Mucosa of gallbladder (tissue), 1 donor: ENCODE measurements around the gene ARHGEF16. TPM values are rescaled to one million over a fixed set of nuclear protein-coding genes. Genes with fewer than 3 reads are reported as not detected.
A peak's percentile ranks its signal among the peaks of the same experiment; 100 is the strongest.

Experiments used
- DNase-seq: peaks from one replicate; pipeline ENCODE4 v3.0.0-alpha.2; 2020; ENCODE audit warnings: low spot score
- total RNA-seq: library from RNA; stranded (reverse); gene quantifications from one replicate; pipeline ENCODE4 v1.2.1, GENCODE V29; 2021
- donor health status: DM: no; HTN: no; CAD: no.

The ARHGEF16 gene
- total RNA-seq, 1 donor from 2014 or later: 81.4 TPM

DNA sequence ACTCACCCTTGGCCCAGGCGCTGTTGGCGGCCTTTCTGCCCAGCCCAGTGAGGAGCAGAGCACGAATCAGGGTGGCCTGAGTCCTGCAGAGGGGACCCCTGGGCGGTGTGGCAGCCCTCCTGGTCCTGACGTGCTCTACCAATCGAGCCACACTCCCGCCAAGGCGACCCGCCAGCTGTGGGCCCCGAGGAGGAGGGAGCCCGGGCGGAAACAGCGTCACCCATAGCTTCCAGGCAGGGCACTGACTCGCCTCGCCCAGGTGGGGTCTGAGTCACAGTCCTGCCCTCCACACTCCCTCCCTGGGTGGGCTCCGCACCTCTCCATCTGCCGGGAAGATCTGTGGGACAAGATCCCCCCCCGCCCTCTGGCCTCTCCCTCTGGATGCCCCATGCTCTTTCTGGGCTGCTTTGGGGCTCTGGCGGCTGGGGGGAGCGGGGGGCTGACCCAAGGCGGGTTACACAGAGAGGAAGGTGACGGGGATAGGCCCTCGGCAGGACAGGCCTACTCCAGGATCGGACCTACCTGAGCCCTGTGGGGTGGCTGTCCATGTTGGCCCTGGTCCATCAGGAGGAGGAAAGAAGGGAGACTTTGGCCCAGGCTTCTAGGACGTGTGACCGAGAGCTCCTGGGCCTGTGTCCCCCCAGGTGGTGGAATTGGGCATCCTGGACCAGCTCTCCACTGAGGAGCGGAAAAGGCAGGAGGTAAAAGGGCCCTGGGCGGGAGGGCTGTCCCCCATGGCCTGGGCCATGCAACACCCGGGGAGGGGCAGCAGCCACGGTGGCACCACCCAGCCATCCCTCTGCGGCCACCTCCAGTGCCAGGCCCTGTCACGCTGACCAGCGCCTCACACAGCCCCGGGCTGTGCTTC, 14.0 kb downstream of the ARHGEF16 start:
- no peak for DNase-seq

DNA sequence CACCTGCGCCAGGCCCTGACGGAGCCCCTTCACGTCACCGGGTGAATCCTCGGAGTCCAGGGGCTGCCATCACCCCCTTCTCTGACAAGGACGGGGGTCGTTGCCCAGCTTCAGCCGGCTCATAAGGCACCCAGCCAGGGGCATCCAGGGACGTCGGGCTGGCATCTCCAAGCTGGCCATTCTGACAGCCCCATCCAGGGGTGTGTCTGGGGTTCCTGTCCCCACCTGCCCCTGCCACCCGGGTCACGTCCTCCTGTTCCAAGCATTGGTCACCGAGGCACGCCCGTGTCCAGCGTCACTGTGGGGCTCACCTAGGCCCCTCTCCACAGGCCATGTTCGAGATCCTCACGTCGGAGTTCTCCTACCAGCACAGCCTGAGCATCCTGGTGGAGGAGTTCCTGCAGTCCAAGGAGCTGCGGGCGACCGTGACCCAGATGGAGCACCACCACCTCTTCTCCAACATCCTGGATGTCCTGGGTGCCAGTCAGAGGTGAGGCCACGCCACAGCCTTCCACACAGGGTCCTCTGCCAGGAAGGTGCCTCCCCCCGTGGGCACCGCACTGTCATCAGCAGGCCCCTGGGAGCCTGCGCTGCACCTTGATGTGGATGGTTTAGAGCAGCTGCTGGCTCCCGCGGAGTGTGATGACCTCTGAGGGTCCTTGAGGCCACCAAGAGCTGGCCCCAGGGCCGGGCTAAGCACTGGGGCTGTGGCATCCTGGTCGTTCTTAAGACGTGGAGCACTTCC, 14.8 kb downstream of the ARHGEF16 start:
- no peak for DNase-seq

DNA sequence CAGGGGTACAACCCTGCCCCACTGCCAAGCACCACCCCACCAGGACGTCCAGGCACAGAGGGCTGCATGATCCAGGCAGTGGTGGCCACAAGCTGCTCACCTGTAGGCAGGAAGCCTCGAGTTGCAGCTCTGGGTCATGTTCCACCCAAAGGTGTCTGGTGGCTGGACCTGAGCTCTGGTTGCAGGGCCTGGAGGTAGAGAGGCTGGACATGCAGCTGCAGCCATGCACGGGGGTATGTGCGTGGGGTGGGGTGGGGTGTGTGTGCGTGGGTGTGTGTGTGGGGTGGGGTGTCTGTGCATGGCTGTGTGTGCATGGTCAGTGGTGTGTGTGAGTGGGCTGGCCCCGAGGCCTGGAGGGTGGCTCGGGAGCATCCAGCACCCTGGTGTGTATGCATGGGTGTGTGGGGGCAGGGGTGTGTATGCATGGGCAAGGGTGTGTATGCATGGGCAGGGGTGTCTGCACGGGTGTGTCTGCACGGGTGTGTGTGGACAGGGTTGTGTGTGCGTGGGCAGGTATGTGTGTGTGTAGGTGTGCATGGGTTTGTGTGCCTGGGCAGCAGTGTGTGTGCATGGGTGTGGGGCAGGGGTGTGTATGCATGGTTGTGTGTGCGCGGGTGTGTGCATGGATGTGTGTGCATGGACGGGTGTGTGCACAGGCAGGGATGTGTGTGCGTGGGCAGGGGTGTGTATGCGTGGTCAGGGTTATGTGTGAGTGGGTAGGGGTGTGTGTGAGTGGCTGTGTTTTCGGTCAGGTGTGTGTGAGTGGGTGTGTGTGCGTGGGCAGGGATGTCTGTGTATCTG, 15.6 kb downstream of the ARHGEF16 start:
- DNase-seq: no peak

DNA sequence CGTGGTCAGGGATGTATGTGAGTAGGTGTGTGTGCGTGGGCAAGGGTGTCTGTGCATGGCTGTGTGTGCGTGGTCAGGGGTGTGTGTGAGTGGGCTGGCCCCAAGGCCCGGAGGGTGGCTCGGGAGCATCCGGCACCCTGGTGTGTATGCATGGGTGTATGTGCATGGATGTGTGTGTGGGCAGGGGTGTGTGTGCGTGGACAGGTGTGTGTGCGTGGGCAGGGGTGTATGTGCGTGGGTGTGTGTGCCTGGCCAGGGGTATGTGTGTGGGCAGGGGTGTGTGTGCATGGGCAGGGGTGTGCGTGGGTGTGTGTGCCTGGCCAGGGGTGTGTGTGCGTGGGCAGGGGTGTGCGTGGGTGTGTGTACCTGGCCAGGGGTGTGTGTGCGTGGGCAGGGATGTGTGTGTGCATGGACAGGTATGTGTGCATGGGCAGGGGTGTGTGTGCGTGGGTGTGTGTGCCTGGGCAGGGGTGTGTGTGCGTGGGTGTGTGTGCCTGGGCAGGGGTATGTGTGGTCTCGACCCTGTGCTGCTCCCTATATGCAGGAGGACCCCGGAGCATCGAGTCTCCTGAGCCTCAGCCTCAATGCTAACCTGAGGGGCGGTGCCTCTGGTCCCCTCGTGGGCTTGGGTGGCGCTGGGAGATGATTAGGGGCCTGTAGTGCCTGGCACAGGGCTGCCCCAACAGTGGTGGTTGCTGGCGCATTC, 16.3 kb downstream of the ARHGEF16 start:
- no peak for DNase-seq

DNA sequence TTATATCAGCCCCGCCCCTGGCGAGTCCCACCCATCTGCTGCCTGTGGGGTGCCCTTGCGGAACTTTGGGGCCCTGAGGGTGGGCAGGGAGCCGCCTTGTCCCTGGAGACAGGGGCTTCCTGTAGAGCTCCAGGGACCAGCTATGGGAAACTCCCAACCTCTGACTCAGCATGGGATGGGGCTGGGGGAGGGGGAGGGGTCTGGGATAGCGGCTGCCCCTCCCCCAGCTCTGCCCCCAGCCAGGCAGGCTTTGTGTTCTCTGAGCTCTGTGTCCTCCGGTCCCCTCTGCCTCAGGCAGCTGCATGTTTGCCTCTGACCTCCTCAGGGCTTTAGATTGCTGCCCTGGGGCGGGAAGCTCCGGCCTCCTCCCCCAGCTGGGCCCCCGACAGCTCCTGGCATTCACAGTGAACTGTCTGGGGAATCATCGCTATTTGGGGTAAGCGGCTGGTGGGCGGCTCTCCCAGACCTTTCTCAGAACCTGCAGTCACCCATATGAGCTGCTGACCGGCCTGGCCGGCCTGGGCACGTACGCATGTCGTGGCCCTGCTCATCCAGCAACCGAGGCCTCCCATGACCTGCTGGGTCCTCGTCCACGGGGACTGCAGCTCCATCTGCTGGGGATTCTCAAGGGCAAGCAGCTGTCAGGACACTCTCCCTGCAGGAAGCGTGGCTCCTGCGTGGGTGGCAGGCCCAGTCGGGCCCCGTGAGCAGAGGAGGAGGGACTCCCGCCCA, 17.1 kb downstream of the ARHGEF16 start:
- no peak for DNase-seq

- DNase-seq: no peak
Observed at GRCh38 chr1:3472088-3472850, 17.8 kb downstream of the ARHGEF16 start.

DNA sequence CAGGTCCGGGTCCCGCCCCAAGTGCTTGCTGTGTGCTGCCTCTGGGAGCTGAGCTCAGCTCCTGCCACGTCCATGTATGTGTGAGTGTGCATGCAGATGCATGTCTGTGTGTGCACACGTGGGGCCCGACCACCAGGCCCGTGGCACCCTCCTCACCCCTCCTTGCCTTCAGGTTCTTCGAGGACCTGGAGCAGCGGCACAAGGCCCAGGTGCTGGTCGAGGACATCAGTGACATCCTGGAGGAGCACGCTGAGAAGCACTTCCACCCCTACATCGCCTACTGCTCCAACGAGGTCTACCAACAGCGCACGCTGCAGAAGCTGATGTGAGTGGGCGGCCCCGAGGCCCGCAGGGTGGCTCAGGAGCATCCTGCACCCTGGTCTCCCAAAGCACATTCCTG, 18.4 kb downstream of the ARHGEF16 start:
- DNase-seq: no peak

DNA sequence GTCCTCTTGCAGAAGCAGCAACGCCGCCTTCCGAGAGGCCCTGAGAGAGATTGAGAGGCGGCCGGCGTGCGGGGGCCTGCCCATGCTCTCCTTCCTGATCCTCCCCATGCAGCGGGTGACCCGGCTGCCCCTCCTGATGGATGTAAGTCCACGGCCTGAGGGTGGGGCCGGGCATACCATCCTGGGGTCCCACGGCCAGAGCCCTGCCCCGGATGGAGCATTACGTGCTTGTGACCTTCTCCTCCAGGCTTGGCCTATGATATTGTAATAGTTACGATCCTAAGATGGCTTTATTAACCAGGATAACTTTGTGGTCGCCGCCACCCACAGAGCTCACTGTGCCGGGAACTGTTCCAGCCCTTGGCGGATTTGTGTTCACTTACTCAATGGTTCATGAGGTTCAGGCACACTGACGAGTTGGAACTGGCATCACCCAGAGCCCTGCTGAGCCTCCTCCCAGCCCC, 18.9 kb downstream of the ARHGEF16 start:
- DNase-seq: no peak

- no peak for DNase-seq
Observed at GRCh38 chr1:3474016-3474415, 19.6 kb downstream of the ARHGEF16 start.

DNA sequence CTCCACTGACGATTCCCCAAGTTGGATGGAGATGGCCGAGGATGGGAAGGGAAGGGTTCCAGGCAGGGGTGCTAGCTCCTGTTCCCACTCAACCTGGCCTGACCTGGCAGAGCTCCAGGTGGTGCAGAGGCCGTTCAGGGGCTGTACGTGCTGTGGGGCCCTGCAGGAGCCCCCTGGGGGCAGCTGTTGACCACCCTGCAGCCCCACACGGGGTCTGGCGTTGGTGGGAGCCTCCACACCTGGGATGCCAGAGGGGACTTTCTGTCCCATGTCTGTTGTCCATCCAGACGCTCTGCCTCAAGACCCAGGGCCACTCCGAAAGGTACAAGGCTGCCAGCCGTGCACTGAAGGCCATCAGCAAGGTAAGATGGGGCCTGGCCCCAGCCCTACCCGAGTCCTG, 20.0 kb downstream of the ARHGEF16 start:
- no peak for DNase-seq

- DNase-seq: no peak
Observed at GRCh38 chr1:3475839-3476573, 21.5 kb downstream of the ARHGEF16 start.

- DNase-seq: no peak
Observed at GRCh38 chr1:3476666-3477065, 22.2 kb downstream of the ARHGEF16 start.

- DNase-seq: no peak
Observed at GRCh38 chr1:3477241-3477995, 23.0 kb downstream of the ARHGEF16 start.

- no peak for DNase-seq
Observed at GRCh38 chr1:3478187-3478586, 23.7 kb downstream of the ARHGEF16 start.

DNA sequence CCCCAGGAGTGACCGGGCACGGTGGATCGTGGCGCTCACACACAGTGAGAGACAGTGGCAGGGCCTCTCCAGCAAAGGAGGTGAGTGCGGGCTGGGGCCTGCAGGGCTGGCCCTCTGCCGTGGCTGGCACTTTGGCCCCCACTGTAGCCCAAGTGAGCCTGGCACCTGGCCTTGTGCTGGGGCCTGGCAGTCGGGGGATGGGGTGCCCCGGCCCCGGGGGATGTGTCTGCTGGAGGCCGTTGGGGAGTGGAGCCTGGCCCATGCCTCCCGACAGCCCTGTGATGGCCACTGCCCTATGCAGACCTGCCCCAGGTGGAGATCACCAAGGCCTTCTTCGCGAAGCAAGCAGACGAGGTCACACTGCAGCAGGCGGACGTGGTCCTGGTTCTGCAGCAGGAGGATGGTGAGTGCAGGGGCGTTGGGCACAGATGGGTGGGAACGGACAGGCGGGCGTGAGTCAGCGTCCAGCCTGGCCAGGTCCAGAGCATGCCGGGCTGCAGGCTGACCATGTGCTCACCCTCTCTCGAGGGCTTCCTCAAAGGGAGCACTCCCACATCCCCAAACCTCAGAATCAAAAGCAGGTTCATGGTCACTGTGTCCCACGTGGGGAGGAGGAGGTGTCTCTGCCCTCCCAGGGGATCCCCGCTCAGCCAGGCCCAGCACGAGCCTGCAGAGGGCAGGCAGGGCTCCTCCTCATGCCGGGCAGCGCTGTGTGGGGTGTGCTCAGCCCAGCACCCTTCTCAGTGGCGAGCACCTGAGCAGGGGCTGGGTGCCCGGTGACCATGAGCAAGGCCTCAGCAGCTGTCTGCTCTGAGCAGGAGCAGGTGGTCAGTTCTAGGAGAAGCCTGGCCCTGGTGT, 25.3 kb downstream of the ARHGEF16 start:
- DNase-seq: no peak

- peak; percentile 63 for DNase-seq
Observed at GRCh38 chr1:3480369-3480719, 25.9 kb downstream of the ARHGEF16 start.

GRCh38 chr1:3481046-3481445, 26.6 kb downstream of the ARHGEF16 start:
- DNase-seq: no peak
